Astrocyte (in vitro differentiated cells and primary cell): ENCODE results near the gene SBF2.

Experiments used
- CTCF ChIP-seq: IDR thresholded peaks from 2 replicates; pipeline ENCODE4 v1.5.1; 2011; ENCODE audit warnings: low read depth, mild to moderate bottlenecking, inconsistent platforms, low read length, moderate library complexity; ENCODE audit not compliant: insufficient read depth
- EZH2 ChIP-seq: IDR thresholded peaks from 2 replicates; pipeline ENCODE4 v1.6.1; 2012; ENCODE audit warnings: mild to moderate bottlenecking, low read length, inconsistent platforms; ENCODE audit not compliant: insufficient read depth

GRCh38 chr11:9748361-9748970, 545.6 kb downstream of the SBF2 start:
- TF ChIP-seq CTCF (peak; percentile 77), EZH2 (no peak)
